ENCODE measurements around the gene RAB3IL1.

The RAB3IL1 gene

DNA sequence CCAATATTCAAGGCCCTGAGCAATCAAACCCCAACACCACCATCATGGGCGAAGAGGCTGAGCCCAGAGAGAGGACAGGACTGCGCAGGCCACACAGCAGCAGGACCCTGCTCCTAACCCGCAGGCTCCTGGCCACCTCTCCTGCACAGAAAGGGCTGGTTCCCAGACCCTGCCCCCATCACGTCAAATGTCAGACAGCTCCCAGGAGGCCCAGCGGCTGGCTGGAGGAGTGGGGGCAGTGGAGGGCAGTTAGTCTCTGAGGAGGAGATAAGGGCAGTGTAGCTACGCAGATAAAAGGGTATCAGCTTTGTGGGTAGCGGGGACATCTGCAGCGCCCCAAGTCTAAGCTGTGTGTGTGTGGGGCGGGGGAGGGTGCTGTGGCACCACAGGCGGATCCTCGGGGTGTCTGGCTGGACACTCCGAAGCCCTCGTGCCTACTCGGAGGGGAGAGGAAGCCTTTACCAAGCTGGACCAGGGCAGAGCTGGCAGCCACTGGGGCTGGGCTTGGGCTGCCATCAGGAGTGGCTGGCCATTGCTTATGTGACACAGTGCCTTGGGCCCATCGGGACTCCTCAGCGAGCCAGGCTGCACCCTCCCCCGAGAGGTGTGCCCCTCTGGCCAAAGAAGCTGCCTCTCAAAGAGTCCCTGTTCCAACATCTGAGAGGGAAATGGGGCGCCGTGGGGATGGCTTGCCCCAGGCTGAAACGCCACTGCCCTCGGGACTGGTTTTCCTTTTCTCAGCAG is 47.5 kb downstream of the RAB3IL1 start:
- DNase-seq = no peak

DNA sequence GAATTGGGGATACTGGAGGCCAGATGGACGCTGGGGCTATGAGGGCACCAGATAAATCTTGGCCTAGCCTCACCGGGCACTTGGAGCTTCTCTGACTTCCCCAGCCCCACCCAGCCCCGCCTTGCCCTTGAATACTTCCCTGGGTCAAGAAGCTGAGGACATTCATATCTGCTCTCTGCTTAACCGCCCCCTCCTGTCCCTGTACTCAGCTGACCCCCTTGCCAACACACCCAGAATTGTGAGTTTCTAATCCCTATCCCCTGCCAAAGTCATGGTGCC is 48.0 kb downstream of the RAB3IL1 start:
- no peak for DNase-seq

DNA sequence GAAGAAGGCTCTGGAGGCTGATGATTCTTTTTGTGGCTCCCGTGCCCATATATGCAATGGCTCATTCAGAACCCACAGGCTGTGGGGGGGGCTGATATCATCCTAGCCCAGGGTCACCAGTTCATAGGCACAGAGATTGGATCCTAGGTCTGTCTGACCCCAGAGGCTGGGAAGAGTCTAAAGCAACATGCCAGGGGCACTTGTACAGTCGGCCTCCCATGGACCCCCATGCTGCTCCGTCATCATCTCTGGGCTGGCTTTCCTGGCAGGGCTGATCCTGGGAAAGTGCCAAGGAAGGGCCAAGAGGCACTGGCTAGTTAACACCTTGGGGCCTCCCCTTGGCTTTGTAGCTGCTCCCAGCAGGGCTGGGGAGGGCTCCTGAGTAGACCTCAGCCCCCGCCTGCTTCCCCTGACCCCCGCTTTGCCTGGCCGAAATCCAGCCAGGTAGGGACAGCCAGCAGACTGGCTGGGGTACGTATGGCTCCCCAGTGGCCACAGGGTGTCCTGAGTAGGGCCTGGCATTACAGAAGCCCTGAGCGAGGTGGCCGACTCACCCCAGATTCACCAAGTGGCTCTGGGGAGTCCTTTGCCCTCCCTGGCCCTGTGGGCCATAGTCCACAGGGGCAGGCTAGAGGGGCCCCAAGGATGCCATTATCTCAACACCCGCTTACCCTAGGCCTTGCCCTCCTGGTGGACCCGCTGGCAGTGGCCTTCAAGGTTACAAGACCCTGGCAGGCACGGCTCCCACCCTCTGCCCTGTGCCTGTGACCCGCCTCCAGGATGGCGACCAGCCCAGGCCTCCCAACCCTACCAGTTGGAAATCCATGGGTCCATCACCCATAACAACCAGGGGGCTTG is 48.6 kb downstream of the RAB3IL1 start:
- peak in 1 of 58 donors; percentile 22 for DNase-seq

DNA sequence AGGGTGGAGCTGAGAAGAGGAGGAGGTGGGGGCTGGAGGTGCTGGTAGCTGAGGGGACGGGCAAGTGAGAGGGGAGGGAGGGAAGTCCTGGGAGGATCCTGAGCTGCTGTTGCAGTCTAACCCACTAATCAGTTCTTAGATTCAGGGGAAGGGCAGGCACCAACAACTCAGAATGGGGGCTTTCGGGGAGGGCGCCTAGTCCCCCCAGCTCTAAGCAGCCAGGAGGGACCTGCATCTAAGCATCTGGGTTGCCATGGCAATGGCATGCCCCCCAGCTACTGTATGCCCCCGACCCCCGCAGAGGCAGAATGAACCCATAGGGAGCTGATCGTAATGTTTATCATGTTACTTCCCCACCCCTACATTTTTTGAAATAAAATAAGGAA is 50.4 kb downstream of the RAB3IL1 start:
- no peak for DNase-seq

DNA sequence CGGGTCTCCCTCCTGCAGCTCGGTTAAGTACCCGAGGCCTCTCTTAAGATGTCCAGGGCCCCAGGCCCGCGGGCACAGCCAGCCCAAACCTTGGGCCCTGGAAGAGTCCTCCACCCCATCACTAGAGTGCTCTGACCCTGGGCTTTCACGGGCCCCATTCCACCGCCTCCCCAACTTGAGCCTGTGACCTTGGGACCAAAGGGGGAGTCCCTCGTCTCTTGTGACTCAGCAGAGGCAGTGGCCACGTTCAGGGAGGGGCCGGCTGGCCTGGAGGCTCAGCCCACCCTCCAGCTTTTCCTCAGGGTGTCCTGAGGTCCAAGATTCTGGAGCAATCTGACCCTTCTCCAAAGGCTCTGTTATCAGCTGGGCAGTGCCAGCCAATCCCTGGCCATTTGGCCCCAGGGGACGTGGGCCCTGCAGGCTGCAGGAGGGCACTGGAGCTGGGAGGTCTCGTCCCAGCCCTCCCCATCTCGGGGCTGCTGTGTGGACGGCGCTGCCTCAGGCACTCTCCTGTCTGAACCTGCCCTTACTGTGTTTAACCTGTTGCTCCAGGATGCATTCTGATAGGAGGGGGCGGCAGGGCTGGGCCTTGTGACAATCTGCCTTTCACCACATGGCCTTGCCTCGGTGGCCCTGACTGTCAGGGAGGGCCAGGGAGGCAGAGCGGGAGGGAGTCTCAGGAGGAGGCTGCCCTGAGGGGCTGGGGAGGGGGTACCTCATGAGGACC is 51.0 kb downstream of the RAB3IL1 start:
- DNase-seq = no peak

DNA sequence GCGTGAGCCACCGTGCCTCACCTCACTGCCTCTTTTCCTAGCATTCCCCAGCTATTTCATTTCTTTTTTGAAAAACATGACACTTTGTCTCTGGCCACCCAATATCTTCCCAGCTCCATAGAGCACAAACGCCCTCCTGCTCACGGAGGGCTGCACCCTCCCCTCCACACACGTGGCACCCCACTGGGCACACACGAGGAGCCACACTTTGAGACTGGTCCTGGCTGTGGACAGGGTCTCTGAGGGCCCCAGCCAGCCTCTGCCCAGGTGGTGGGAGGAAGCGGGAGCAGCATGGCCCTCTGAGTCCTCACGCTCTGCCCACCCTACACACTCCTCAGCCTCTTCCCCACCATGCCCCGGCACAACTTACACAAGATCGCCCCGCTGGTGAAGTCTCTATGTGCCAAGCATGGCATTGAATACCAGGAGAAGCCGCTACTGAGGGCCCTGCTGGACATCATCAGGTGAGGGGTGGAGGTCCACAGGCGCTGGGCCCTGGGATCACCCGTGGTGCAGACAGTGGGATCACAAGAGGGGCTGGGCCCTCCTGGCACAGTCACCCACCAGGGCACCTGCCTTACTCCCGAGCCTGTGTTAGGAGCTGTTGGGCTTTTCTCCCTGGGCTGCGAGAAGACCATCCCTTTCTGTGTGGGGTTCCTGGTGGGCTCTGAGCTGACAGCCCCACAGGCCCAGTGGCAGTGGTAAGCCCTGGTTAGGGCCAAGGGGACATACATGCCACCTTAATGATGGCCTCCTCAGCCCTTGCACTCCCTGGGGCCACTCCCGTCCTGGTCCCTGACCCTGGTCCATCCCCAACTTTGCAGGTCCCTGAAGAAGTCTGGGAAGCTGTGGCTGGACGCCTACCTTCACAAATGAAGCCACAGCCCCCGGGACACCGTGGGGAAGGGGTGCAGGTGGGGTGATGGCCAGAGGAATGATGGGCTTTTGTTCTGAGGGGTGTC is 52.3 kb downstream of the RAB3IL1 start:
- DNase-seq = no peak

DNA sequence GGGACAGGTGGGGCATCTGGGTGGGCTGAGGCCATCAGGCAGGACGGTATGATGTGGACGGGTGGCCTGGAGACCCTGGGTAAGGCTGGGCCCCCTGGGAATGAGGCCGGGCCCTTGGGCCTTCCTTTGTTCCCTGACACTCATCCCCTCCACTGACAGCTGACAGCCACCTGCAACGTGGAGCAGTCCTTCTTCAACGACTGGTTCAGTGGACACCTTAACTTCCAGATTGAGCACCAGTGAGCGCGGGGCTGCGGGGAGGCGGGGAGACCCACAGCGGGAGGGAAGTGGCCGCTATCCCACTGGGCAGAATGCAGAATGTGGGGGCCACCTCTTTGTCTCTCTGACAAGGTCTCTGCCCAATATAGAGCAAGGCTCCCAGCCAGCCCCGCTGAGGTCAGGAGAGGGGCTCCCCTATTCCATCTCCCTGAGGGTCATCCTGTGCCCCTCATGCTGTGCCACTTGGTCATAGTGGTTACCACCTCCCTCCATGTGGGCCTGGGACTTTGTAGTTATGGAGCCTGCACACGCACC is 53.8 kb downstream of the RAB3IL1 start:
- no peak for DNase-seq

DNA sequence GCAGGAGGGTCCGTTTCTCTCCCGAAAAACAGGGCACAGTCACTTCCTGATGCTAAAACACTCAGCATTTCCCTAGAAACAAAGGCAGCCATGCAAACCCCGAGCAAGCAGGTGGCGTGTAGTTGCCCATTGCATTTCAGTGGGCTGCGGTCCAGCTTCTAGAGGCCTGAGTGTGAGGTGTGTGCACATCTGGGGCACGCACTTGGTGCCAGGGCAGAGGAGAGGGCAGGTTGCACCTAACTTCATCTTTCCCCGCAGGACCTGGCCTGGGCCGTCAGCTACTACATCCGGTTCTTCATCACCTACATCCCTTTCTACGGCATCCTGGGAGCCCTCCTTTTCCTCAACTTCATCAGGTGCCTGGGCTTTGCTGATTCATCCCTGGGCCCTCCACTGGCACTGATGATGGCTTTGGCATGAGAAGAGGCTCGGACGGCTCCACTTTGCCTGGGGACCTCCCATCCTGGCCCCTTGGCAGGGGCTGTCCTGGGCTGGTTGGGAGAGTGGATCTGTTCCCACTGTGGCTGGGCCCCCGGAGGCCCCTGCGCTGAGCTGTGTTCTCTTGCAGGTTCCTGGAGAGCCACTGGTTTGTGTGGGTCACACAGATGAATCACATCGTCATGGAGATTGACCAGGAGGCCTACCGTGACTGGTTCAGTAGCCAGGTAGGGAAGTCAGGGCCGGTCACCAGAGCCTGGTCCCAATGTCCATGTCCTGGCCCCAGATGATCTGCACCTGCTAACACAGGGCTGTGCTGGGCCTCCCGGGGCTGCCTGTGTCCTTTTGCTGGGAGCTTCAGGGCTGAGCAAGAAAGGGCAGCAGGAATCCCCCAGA is 54.4 kb downstream of the RAB3IL1 start:
- no peak for DNase-seq

DNA sequence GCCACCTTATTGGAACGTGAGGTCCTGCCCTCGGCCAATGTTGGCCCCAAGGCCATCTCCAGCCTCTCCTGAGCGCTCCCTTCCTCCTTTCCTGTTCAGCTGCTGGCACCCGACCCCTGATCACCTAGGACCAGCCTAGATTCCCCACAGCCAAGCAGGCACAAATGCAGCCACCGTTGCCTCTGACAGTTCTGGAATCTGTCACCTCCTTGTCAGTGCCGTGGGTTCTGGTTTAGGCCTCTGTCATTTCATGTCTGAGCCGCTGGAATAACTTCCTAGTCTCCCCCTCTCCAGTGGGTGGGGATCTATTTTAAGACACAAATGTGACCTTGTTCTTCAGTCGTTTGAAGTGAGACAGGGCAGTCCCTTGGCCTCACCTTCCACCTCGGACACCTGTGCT is 55.7 kb downstream of the RAB3IL1 start:
- DNase-seq = no peak

DNA sequence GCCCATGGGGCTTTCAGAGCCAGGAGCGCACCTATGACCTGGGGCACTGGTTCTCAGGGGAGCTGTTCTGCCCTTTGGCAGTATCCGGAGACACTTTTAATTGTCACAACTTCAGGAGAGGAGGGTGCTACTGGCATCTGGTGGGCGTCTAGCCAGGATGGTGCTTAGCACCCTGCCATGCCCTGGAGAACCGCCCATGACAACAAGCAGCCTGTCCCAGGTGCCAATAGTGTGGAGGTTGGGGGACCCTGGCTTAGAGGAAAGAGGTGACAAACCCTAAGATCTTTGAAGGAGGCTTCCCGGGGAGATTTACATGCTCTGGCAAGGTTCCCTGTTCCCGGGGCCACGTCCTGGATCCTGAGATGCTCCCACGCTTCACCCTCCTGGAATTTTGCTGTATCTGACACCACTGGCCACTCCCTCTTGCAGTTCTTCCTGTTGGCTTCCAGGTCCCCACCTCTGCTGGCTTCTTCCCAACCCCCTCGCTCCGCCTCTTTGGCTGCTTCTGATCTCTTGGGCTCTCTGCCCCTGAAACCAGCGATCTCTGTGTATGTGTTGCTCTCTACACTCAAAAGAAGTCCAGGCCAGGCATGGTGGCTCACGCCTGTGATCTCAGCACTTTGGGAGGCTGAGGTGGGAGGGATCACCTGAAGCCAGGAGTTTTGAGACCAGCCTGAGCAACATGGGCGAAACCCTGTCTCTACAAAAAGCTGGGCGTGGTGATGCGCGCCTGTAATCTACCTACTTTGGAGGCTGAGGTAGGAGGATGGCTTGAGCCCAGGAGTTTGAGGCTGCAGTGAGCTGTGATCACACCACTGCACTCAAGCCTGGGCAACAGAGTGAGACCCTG is 57.1 kb downstream of the RAB3IL1 start:
- DNase-seq = no peak

DNA sequence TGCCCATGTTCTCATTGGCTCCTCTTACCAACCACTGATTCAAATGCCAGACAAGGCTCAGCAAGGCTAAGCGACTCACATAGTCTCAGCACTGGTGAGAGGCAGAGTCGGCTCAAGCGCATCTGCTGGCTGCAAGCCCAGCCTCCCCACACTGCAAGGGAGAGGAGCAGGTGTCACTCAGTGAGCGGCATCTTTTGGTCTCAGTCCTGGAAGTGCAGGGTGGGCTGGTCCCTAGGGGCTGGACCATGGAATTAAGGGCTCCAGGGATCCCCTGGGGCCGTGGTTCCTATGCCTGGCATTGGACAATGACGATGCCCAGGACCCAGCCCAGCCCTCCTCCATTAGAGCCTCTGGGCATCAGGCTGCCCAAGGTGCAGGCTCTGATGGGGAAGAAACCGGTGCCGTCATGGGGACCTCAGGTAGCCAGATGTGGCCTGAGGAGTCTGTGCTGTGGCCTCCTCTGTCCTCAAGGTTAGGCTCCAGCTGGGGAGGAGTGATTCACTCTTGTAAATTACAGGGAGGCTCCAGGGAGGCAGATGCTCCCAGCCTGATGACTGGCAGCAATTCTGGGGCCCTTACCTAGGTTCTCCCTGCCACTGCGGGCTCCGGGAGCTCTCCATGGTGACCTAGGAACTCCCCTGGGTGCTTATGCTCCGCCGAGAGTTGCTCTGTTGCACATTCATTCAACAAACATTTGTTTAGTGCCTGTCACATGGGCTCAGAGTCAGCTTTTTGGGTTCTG is 61.3 kb downstream of the RAB3IL1 start:
- peak in 1 of 58 donors; percentile 14 for DNase-seq

DNA sequence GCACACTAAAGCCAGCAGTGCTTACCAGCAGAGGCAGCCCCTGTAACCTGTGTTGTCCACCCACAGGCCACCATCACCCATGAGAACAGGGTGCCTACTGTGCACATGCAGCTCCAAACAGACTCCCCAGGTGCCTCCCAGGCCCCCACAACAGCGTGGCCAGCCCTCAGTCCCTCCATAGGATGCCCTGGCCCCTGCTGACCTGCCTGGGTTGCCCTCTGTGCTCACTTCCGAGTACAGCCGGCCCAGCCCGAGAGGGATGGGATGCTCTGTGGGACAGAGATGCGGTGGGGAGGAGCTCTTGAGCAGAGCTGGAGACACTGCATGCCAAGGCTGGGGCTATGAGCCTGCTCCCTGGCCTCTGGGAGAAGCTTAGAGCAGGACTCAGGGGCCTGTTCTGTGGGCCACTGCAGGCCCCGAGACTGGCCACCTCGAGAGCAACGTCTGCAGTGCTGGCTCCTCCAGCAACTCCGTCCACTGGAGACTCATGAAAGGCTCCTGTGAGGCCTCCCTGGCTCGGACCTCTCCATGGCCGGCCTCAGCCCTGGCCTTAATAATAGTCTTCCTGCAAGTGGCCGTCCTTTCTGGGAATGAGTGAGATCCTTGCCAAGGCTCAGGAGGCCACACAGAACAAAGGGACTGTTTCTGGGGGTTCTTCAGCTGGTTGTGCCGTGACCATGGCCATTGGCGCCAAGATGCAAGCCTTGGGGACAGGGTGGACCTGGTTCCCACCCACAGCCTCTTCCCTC is 62.2 kb downstream of the RAB3IL1 start:
- peak in 25 of 58 donors; percentile 13 to 77 (median 32) for DNase-seq

DNA sequence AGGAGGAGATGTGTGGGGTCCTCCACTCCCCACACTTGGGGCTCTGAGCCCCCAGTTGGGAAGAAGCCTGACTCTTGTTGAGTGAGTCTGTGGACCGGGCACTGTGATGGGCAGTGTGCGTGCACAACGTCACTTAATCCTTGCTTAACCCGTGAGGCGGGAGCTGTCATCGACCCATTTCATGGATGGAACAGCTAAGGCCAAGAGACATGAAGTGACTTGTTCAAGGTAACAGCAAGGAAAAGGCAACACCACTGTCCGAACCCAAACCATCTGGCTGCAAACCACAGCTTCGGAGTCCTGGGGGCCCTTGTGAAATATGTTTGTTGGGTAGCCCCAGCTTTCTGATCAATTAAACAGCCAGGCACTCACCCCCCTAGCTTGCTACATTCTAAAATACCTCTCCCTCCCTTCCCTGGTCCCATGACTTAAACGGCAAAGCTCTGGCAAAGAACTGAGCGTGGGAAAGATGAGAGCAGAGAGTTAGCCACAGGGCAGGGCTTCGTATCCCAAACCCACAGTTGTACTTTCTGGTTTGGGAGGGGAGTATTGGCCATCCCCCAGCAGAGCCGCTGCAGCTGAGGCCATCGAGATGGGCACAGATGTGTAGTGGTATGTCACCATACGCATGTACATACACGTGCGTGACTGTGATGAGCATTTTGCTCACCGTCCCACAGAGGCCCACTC is 63.0 kb downstream of the RAB3IL1 start:
- no peak for DNase-seq

DNA sequence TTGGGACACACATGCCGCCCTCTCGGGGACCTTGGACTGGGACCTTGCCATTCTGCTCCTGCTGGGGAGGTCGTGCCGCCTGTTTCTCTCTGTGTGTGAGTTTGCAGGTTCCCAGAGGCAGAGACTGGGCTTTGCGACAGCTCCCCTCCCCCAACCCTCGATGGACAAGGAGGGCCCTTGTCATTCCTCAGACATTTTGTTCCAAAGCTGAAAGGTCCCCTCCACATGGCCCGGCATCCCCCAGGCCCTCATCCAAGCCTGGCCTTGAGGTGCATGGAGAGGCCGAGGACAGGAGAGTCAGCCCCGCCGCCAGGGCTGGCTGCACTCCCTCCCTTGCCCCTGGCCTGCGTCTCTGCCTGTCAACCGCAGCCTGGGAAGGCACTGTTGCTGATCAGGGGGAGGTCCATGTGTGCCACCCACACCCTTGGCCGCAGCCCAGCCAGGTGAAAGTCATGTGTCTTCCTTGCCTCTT is 63.6 kb downstream of the RAB3IL1 start:
- peak in 48 of 58 donors; percentile 16 to 90 (median 58) for DNase-seq

DNA sequence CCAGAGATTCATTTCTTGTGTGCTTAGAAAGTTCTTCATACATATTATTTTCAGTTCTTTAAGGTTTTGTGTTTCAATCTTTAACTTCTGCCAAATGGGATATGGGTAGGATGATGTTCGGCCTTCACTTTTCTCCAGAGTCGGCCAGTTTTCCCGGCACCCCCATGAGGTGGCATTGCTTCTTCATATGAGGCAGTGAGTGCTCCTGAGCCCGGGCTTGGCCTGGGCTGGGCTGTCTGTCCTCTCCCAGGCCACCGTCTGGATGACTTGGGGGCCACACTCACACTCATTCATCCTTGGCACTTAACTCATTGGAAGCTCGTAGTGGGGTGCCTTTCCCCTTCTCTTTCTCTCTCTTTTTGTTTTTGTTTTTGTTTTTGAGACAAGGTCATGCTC is 65.5 kb downstream of the RAB3IL1 start:
- DNase-seq = no peak

DNA sequence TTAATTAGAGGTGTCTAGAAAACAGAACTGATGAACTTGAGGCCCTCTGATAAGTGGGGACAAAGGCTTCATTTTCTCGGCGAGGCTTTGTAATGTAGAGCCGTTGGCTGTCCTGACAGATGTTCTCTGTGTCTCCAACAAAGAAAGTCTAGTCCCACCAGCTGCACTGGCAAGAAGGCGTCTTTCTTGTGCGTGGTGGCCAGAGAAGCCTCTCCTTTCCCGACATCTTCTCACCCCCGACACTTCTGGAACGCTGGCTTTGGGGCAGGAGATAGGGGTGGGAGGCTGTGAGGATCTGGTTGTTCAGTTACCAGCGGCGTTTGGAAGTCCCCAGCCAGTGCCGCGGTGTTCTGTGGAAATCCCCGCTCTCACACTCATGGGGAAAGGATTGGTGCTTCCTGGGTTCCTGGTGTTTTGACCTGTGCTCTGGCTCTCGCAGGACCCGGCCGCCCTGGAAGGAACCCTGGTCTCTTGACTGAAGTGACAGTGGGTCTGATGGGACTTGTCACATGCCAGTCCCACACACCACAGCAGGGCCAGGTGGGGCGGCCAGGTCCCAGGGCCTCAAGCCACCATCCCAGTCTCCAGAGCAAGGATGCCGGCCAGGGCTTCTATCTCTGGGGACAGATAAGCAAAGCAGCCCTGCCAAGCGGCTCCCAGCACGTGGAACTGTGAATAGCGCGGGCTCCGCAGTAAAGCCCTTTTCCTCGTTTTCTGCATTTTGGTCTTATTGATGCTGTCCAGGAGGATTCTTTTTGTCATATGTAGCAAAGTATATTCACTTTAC is 66.1 kb downstream of the RAB3IL1 start:
- DNase-seq = peak in 23 of 58 donors; percentile 17 to 77 (median 52)

Measured in anterior cingulate cortex (tissue), 58 donors.